ENCODE measurements around the gene ALPL.

DNA sequence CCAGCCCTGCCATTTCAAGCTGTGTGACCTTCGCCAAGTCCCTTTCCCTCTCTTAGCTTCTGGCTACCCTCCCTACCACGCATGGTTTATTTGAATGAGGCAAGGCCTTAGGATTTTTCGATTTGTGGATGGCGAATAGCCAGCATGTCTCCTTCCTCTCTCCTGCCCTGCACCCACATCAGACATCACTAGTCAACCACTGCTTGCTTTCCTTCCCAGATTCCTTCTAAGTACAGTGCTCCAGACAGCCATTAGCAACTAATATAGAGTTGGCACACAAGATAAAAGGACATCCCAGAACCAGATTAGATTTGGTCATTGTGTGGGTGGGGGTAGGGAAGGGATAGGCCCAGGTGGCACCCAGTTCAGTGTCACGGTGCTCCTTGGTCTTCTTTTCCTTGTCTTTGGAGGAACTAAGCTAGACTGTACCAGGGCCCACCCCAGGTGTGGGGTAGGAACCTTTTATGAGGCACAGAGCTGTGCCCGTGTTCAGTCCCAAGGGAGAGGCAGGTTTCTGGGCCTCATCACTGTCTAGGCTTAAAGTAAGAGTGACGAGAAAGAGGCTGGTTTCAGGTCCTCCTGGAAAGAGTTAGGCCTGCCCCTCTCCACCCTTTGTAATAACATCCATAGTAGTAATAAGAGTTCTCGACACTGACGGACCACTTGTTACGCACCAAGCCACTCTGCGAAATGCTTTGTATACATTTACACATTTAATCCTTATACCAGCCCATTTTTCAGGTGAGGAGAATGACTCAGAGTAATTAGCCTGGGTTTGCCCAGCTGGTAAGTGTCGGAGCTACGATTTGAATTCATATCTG is 8.6 kb downstream of the ALPL start:
- TF ChIP-seq CTCF (IDR thresholded peaks at IDR 0.05; ENCODE audit: insufficient read depth, low read length, poor library complexity, severe bottlenecking), result no peak
- TF ChIP-seq EZH2phosphoT487 (conservative IDR thresholded peaks at IDR 0.05; ENCODE audit: low read length), result no peak
